ENCODE data around the gene SETD1A. TPM values are rescaled to one million over a fixed set of nuclear protein-coding genes. Genes with fewer than 3 reads are reported as not detected.

Gene SETD1A
- total and polyA plus RNA-seq, 4 donors = 4.4 to 19.7 (median 13.1) TPM

GRCh38 chr16:30984669-30985400, 27.3 kb downstream of the SETD1A start, which contains the start of gene HSD3B7:
TSS of gene HSD3B7 (plus strand) at chr16:30985207. CDS start at chr16:30985659, 452 bp downstream.
- ATAC-seq (ENCODE audit: low FRiP score) (peak; percentile 94), DNase-seq (peak; percentile 94 to 98)
- Histone ChIP-seq H3K27me3 (ENCODE audit: control insufficient read depth in 1 of 2, insufficient read depth in 2 of 2, low read length in 1 of 2) (no peaks in the 10 kb centered on the region), H3K27ac (ENCODE audit: low read depth in 1 of 2, low read length in 2 of 2) (no peak within 1 kb of the TSS), H3K36me3 (ENCODE audit: control insufficient read depth in 1 of 2, insufficient read depth in 2 of 2, low read length in 1 of 2) (peaks cover 0 to 4% of the 10 kb centered on the region in 2 donors), H3K4me3 (ENCODE audit: low read length in 2 of 2) (peak within 1 kb of the TSS in 1 of 2 donors; percentile 18), H3K9me3 (ENCODE audit: control insufficient read depth, low read length) (no peaks in the 10 kb centered on the region), H3K4me1 (ENCODE audit: control insufficient read depth in 1 of 2, insufficient read depth in 2 of 2, low read length in 2 of 2) (no peaks in the 10 kb centered on the region)
- intact Hi-C loops (cut with DNase I) = loop anchor here (1.0 to 10.0 kb wide), 7 partner anchors 52 to 882 kb away; partner anchors contain the start of genes VKORC1 (in 1 of the 2), ZNF646 (in 1 of the 2), ZNF668 (in 1 of the 2) and ZNF843 (in 1 of the 2)
- WGBS, 2 donors = 25 to 36% methylated on average over 16 to 24 of the region's 24 CpGs

GRCh38 chr16:30985401-30986128, 28.0 kb downstream of the SETD1A start:
- H3K4me1 ChIP-seq (ENCODE audit: control insufficient read depth in 1 of 2, insufficient read depth in 2 of 2, low read length in 2 of 2) = no peaks in the 10 kb centered on the region
- 46 to 49% methylated on average over 20 of the region's 20 CpGs for WGBS, 2 donors

GRCh38 chr16:30986129-30986991, 28.8 kb downstream of the SETD1A start:
- no peak overlapping the region for H3K27ac ChIP-seq (ENCODE audit: low read depth in 1 of 2, low read length in 2 of 2)
- no peak overlapping the region for H3K4me3 ChIP-seq (ENCODE audit: low read length in 2 of 2)
- no peaks in the 10 kb centered on the region for H3K36me3 ChIP-seq (ENCODE audit: control insufficient read depth in 1 of 2, insufficient read depth in 2 of 2, low read length in 1 of 2)
- H3K4me1 ChIP-seq (ENCODE audit: control insufficient read depth in 1 of 2, insufficient read depth in 2 of 2, low read length in 2 of 2) = no peaks in the 10 kb centered on the region
- H3K27me3 ChIP-seq (ENCODE audit: control insufficient read depth in 1 of 2, insufficient read depth in 2 of 2, low read length in 1 of 2) = no peaks in the 10 kb centered on the region
- intact Hi-C loops (cut with DNase I) = loop anchor here (5.0 to 10.0 kb wide), 5 partner anchors 51 to 881 kb away; partner anchors contain the start of genes VKORC1 (in 1 of the 2), ZNF646 (in 1 of the 2) and ZNF668 (in 1 of the 2)
- no peaks in the 10 kb centered on the region for H3K9me3 ChIP-seq (ENCODE audit: control insufficient read depth, low read length)
- ATAC-seq (ENCODE audit: low FRiP score) = no peak
- DNase-seq = peak in 1 of 2 donors; percentile 70
- 91 to 95% methylated on average over 29 of the region's 29 CpGs for WGBS, 2 donors

More at GRCh38 chr16:30985401-30986128, 28.0 kb downstream of the SETD1A start:
- DNase-seq (peak in 1 of 2 donors; percentile 82), ATAC-seq (ENCODE audit: low FRiP score) (peak; percentile 20)
- Histone ChIP-seq H3K9me3 (ENCODE audit: control insufficient read depth, low read length) (no peaks in the 10 kb centered on the region), H3K36me3 (ENCODE audit: control insufficient read depth in 1 of 2, insufficient read depth in 2 of 2, low read length in 1 of 2) (peaks cover 0 to 3% of the 10 kb centered on the region in 2 donors), H3K27ac (ENCODE audit: low read depth in 1 of 2, low read length in 2 of 2) (no peak overlapping the region), H3K27me3 (ENCODE audit: control insufficient read depth in 1 of 2, insufficient read depth in 2 of 2, low read length in 1 of 2) (no peaks in the 10 kb centered on the region), H3K4me3 (ENCODE audit: low read length in 2 of 2) (peak overlapping the region in 1 of 2 donors; percentile 18)
- intact Hi-C loops (cut with DNase I) = loop anchor here (1.0 to 10.0 kb wide), 7 partner anchors 52 to 882 kb away; partner anchors contain the start of genes VKORC1 (in 1 of the 2), ZNF646 (in 1 of the 2), ZNF668 (in 1 of the 2) and ZNF843 (in 1 of the 2)

- no peaks in the 10 kb centered on the region for H3K27me3 ChIP-seq (ENCODE audit: control insufficient read depth in 1 of 2, insufficient read depth in 2 of 2, low read length in 1 of 2)
- WGBS, 2 donors = 94% methylated on average over 30 of the region's 30 CpGs
- H3K36me3 ChIP-seq (ENCODE audit: control insufficient read depth in 1 of 2, insufficient read depth in 2 of 2, low read length in 1 of 2) = no peaks in the 10 kb centered on the region
- H3K27ac ChIP-seq (ENCODE audit: low read depth in 1 of 2, low read length in 2 of 2) = no peak overlapping the region
- no peak for DNase-seq
- no peak for ATAC-seq (ENCODE audit: low FRiP score)
- H3K9me3 ChIP-seq (ENCODE audit: control insufficient read depth, low read length) = no peaks in the 10 kb centered on the region
- intact Hi-C loops (cut with DNase I) = loop anchor here (5.0 to 10.0 kb wide), 5 partner anchors 50 to 880 kb away; partner anchors contain the start of genes VKORC1 (in 1 of the 2), ZNF646 (in 1 of the 2) and ZNF668 (in 1 of the 2)
- no peak overlapping the region for H3K4me3 ChIP-seq (ENCODE audit: low read length in 2 of 2)
- no peaks in the 10 kb centered on the region for H3K4me1 ChIP-seq (ENCODE audit: control insufficient read depth in 1 of 2, insufficient read depth in 2 of 2, low read length in 2 of 2)
These were observed 30.1 kb downstream of the SETD1A start for GRCh38 chr16:30987581-30988190.

DNA sequence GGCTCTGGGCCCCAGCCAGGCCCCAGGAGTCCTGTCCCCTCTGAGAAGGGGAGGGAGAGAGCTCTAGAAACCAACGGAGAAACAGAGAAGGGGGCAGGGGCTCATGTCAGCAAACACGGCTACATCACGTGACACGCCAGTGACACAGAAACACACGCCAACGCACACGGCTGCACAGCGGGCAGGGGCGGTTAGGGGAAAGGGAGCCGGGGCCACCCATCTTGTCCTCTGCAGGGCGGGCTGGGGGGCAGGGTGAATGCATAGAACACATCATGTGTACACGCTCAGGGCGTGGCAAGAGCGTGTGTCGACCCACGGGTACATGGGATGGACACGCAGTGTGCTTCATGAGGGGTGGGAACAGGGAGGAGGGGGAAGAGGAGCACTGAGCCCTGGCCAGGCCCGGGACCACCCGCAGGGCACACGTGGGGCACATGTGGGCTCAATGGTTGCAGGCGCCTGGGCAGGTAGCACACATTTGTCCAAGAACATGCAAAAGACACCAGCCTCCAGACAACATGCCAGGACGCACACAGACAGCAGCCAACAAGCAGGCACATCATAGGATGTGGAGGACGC, 32.0 kb downstream of the SETD1A start:
- Histone ChIP-seq H3K9me3 (ENCODE audit: control insufficient read depth, low read length) (no peaks in the 10 kb centered on the region), H3K27me3 (ENCODE audit: control insufficient read depth in 1 of 2, insufficient read depth in 2 of 2, low read length in 1 of 2) (no peaks in the 10 kb centered on the region), H3K4me3 (ENCODE audit: low read length in 2 of 2) (no peak overlapping the region), H3K4me1 (ENCODE audit: control insufficient read depth in 1 of 2, insufficient read depth in 2 of 2, low read length in 2 of 2) (no peaks in the 10 kb centered on the region), H3K27ac (ENCODE audit: low read depth in 1 of 2, low read length in 2 of 2) (no peak overlapping the region), H3K36me3 (ENCODE audit: control insufficient read depth in 1 of 2, insufficient read depth in 2 of 2, low read length in 1 of 2) (no peaks in the 10 kb centered on the region)
- ATAC-seq (ENCODE audit: low FRiP score) (no peak), DNase-seq (peak in 1 of 2 donors; percentile 64)
- 83 to 87% methylated on average over 23 of the region's 23 CpGs for WGBS, 2 donors
- intact Hi-C loops (cut with DNase I) = loop anchor here (5.0 to 10.0 kb wide), 5 partner anchors 48 to 878 kb away; partner anchors contain the start of genes VKORC1 (in 1 of the 2), ZNF646 (in 1 of the 2) and ZNF668 (in 1 of the 2)

- no peaks in the 10 kb centered on the region for H3K9me3 ChIP-seq (ENCODE audit: control insufficient read depth, low read length)
- ATAC-seq (ENCODE audit: low FRiP score) = no peak
- H3K36me3 ChIP-seq (ENCODE audit: control insufficient read depth in 1 of 2, insufficient read depth in 2 of 2, low read length in 1 of 2) = no peaks in the 10 kb centered on the region
- 73 to 75% methylated on average over 12 of the region's 12 CpGs for WGBS, 2 donors
- no peak overlapping the region for H3K4me3 ChIP-seq (ENCODE audit: low read length in 2 of 2)
- H3K27ac ChIP-seq (ENCODE audit: low read depth in 1 of 2, low read length in 2 of 2) = no peak overlapping the region
- DNase-seq = peak in 1 of 2 donors; percentile 71
- intact Hi-C loops (cut with DNase I) = no loop called here
- no peaks in the 10 kb centered on the region for H3K4me1 ChIP-seq (ENCODE audit: control insufficient read depth in 1 of 2, insufficient read depth in 2 of 2, low read length in 2 of 2)
- no peaks in the 10 kb centered on the region for H3K27me3 ChIP-seq (ENCODE audit: control insufficient read depth in 1 of 2, insufficient read depth in 2 of 2, low read length in 1 of 2)
These were observed 32.6 kb downstream of the SETD1A start for GRCh38 chr16:30990105-30990504.

- WGBS, 2 donors = 76 to 79% methylated on average over 8 of the region's 8 CpGs
- no peaks in the 10 kb centered on the region for H3K36me3 ChIP-seq (ENCODE audit: control insufficient read depth in 1 of 2, insufficient read depth in 2 of 2, low read length in 1 of 2)
- no peaks in the 10 kb centered on the region for H3K4me1 ChIP-seq (ENCODE audit: control insufficient read depth in 1 of 2, insufficient read depth in 2 of 2, low read length in 2 of 2)
- H3K27me3 ChIP-seq (ENCODE audit: control insufficient read depth in 1 of 2, insufficient read depth in 2 of 2, low read length in 1 of 2) = no peaks in the 10 kb centered on the region
- ATAC-seq (ENCODE audit: low FRiP score) (no peak), DNase-seq (peak in 1 of 2 donors; percentile 68)
- H3K27ac ChIP-seq (ENCODE audit: low read depth in 1 of 2, low read length in 2 of 2) = no peak overlapping the region
- H3K4me3 ChIP-seq (ENCODE audit: low read length in 2 of 2) = no peak overlapping the region
- no peaks in the 10 kb centered on the region for H3K9me3 ChIP-seq (ENCODE audit: control insufficient read depth, low read length)
- intact Hi-C loops (cut with DNase I) = no loop called here
These were observed 33.5 kb downstream of the SETD1A start for GRCh38 chr16:30991052-30991451.
